Measurements from ENCODE around the gene CHRNA10. TPM values are rescaled to one million over a fixed set of nuclear protein-coding genes. Genes with fewer than 3 reads are reported as not detected.

The CHRNA10 gene
- total and polyA plus RNA-seq, 2 donors (not counting 1 experiment from before 2014, with no cell fraction given), result 2.1 to 4.0 TPM

GRCh38 chr11:3664032-3664630 is 7.1 kb downstream of the CHRNA10 start:
- 93% methylated on average over 8 of the region's 10 CpGs for WGBS (ENCODE audit: insufficient coverage)
- DNase-seq (no peak), ATAC-seq (ENCODE audit: low read depth) (no peak)
- H3K27ac Mint-ChIP-seq, result no peak overlapping the region
- intact Hi-C loops (cut with micrococcal nuclease), result no loop called here
- H2AFZ ChIP-seq (ENCODE audit: insufficient read depth, low read depth, low read length, poor library complexity, severe bottlenecking), result no peak overlapping the region
- no peak overlapping the region for H3K4me2 ChIP-seq (replicated peaks; ENCODE audit: low read depth, low read length, poor library complexity, severe bottlenecking)
- no peaks in the 10 kb centered on the region for H3K27me3 Mint-ChIP-seq
- no peaks in the 10 kb centered on the region for H3K4me1 ChIP-seq (ENCODE audit: control insufficient read depth in 2 of 2, insufficient read depth in 2 of 2, low read length in 2 of 2)
- TF ChIP-seq EZH2 (IDR thresholded peaks at IDR 0.05; ENCODE audit: borderline replicate concordance, insufficient read depth, low read depth, low read length, poor library complexity, severe bottlenecking), result no peak
- TF ChIP-seq CTCF (IDR thresholded peaks at IDR 0.05), result no peak
- H3K79me2 ChIP-seq (ENCODE audit: control insufficient read depth, insufficient read depth, low read length), result no peaks in the 10 kb centered on the region
- no peak overlapping the region for H3K4me3 Mint-ChIP-seq
- no peak overlapping the region for H3K4me3 ChIP-seq (ENCODE audit: control extremely low read depth in 1 of 5, extremely low read depth in 1 of 5, insufficient read depth in 1 of 5, low read depth in 2 of 5, low read length in 4 of 5)
- no peak overlapping the region for H3K27ac ChIP-seq (ENCODE audit: low read length in 2 of 2)
- H3K9me3 ChIP-seq (ENCODE audit: control extremely low read depth in 1 of 3, control insufficient read depth in 2 of 3, insufficient read depth in 1 of 3, low read length in 2 of 3), result no peaks in the 10 kb centered on the region
- CTCF ChIA-PET, result interaction anchor here (1.1 kb wide), 1 partner anchor 522 kb away, joined by 3 read pairs; no protein-coding TSS in a partner anchor
- POLR2A ChIA-PET, result no interaction called here
- H3K36me3 ChIP-seq (replicated peaks in 1 of 2; ENCODE audit: control extremely low read depth in 1 of 2, control insufficient read depth in 1 of 2, extremely low read depth in 1 of 2, insufficient read depth in 2 of 2, low read length in 1 of 2), result peaks cover 0 to 26% of the 10 kb centered on the region in 2 experiments
- H3K27me3 ChIP-seq (replicated peaks in 1 of 4; ENCODE audit: control extremely low read depth in 1 of 4, control insufficient read depth in 3 of 4, insufficient read depth in 4 of 4, low read length in 3 of 4), result no peaks in the 10 kb centered on the region
- H4K20me1 ChIP-seq (ENCODE audit: control insufficient read depth, insufficient read depth, low read length, poor library complexity, severe bottlenecking), result no peaks in the 10 kb centered on the region
- H3K9ac ChIP-seq (ENCODE audit: low read length), result no peak overlapping the region
- no peaks in the 10 kb centered on the region for H3K4me1 Mint-ChIP-seq
- H3K9me3 Mint-ChIP-seq (ENCODE audit: insufficient read depth), result no peaks in the 10 kb centered on the region

GRCh38 chr11:3662856-3663255 is 8.3 kb downstream of the CHRNA10 start:
- H3K9me3 ChIP-seq (ENCODE audit: control extremely low read depth in 1 of 3, control insufficient read depth in 2 of 3, insufficient read depth in 1 of 3, low read length in 2 of 3), result no peaks in the 10 kb centered on the region
- H3K4me3 Mint-ChIP-seq, result no peak overlapping the region
- no peaks in the 10 kb centered on the region for H3K4me1 ChIP-seq (ENCODE audit: control insufficient read depth in 2 of 2, insufficient read depth in 2 of 2, low read length in 2 of 2)
- H3K27ac Mint-ChIP-seq, result no peak overlapping the region
- no peaks in the 10 kb centered on the region for H3K4me1 Mint-ChIP-seq
- no peak overlapping the region for H2AFZ ChIP-seq (ENCODE audit: insufficient read depth, low read depth, low read length, poor library complexity, severe bottlenecking)
- ATAC-seq (ENCODE audit: low read depth), result no peak
- H3K79me2 ChIP-seq (ENCODE audit: control insufficient read depth, insufficient read depth, low read length), result no peaks in the 10 kb centered on the region
- no peak for TF ChIP-seq CTCF (IDR thresholded peaks at IDR 0.05)
- no peak for TF ChIP-seq EZH2 (IDR thresholded peaks at IDR 0.05; ENCODE audit: borderline replicate concordance, insufficient read depth, low read depth, low read length, poor library complexity, severe bottlenecking)
- CTCF ChIA-PET, result no interaction called here
- H3K9ac ChIP-seq (ENCODE audit: low read length), result no peak overlapping the region
- intact Hi-C loops (cut with micrococcal nuclease), result no loop called here
- no peak overlapping the region for H3K27ac ChIP-seq (ENCODE audit: low read length in 2 of 2)
- H4K20me1 ChIP-seq (ENCODE audit: control insufficient read depth, insufficient read depth, low read length, poor library complexity, severe bottlenecking), result no peaks in the 10 kb centered on the region
- no peak for DNase-seq
- no peaks in the 10 kb centered on the region for H3K27me3 ChIP-seq (replicated peaks in 1 of 4; ENCODE audit: control extremely low read depth in 1 of 4, control insufficient read depth in 3 of 4, insufficient read depth in 4 of 4, low read length in 3 of 4)
- H3K27me3 Mint-ChIP-seq, result peaks cover 7% of the 10 kb centered on the region
- H3K36me3 ChIP-seq (replicated peaks in 1 of 2; ENCODE audit: control extremely low read depth in 1 of 2, control insufficient read depth in 1 of 2, extremely low read depth in 1 of 2, insufficient read depth in 2 of 2, low read length in 1 of 2), result peaks cover 0 to 18% of the 10 kb centered on the region in 2 experiments
- H3K4me3 ChIP-seq (ENCODE audit: control extremely low read depth in 1 of 5, extremely low read depth in 1 of 5, insufficient read depth in 1 of 5, low read depth in 2 of 5, low read length in 4 of 5), result no peak overlapping the region
- H3K4me2 ChIP-seq (replicated peaks; ENCODE audit: low read depth, low read length, poor library complexity, severe bottlenecking), result no peak overlapping the region
- POLR2A ChIA-PET, result no interaction called here
- H3K9me3 Mint-ChIP-seq (ENCODE audit: insufficient read depth), result no peaks in the 10 kb centered on the region

All from B cell (primary cell).